C1 segment of cervical spinal cord (tissue), 14 donors: ENCODE measurements around the gene MARCHF7.

Source experiments
- DNase-seq, 14 donors: peaks; one replicate each; lab custom pipeline; 2025; lab: John Stamatoyannopoulos, UW

Gene MARCHF7

GRCh38 chr2:159760326-159760725 is 48.0 kb downstream of the MARCHF7 start:
- DNase-seq, result no peak

DNA sequence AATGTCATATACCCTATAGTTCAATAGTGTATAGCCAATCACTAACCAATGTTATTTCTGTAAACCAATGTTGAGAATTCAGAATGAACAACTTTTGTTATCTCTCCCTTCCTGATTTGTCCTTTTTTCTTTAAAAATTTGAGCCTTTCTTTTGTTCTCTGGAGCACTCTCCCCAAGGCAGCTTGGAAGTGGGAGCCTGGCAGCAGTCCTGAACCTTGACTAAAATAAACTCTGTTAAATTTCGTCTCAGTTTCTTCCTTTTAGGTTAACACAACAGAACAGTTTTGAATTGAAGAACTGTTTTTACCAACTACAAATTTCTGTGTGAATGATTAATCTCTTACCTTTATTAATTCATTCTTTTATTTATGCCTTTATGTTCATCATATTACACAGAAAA is 49.8 kb downstream of the MARCHF7 start:
- no peak for DNase-seq
